HepG2 (cell line): Measurements from ENCODE around the gene KIF3A. TPM values are rescaled to one million over a fixed set of nuclear protein-coding genes. Genes with fewer than 3 reads are reported as not detected.

Experiments
- FOXA3 ChIP-seq: IDR thresholded peaks from 2 replicates; pipeline ENCODE4 v1.6.1; 2016; ENCODE audit warnings: missing genetic modification reagents, missing compliant biosample characterization
- MLXIP ChIP-seq: sonication (generic); formaldehyde crosslinking; IDR thresholded peaks from 2 replicates; pipeline ENCODE4 v1.9.0; 2021; ENCODE audit warnings: missing genetic modification reagents, borderline replicate concordance
- POGK ChIP-seq: sonication (generic); formaldehyde crosslinking; conservative IDR thresholded peaks from 2 replicates; pipeline ENCODE4 v1.8.0; 2022; ENCODE audit warnings: mild to moderate bottlenecking, moderate library complexity, missing genetic modification reagents
- RFXANK ChIP-seq: IDR thresholded peaks from 2 replicates; pipeline ENCODE4 v1.6.1; 2016
- SPEN ChIP-seq: sonication (generic); formaldehyde crosslinking; IDR thresholded peaks from 2 replicates; pipeline ENCODE4 v1.5.1; 2020; ENCODE audit warnings: low read depth, mild to moderate bottlenecking, missing genetic modification reagents
- ZEB1 ChIP-seq: IDR thresholded peaks from 2 replicates; pipeline ENCODE4 v1.6.1; 2012; ENCODE audit warnings: mild to moderate bottlenecking, low read depth, inconsistent platforms; ENCODE audit not compliant: insufficient replicate concordance
- ZFP41 ChIP-seq: sonication (generic); formaldehyde crosslinking; IDR thresholded peaks from 2 replicates; pipeline ENCODE4 v1.4.0; 2020; ENCODE audit warnings: mild to moderate bottlenecking, missing genetic modification reagents, borderline replicate concordance
- ZFP82 ChIP-seq: sonication (generic); formaldehyde crosslinking; IDR thresholded peaks from 2 replicates; pipeline ENCODE4 v1.5.1; 2020; ENCODE audit warnings: mild to moderate bottlenecking, missing genetic modification reagents, borderline replicate concordance
- ZFY ChIP-seq: sonication (generic); formaldehyde crosslinking; IDR thresholded peaks from 2 replicates; pipeline ENCODE4 v1.4.0; 2020; ENCODE audit warnings: missing genetic modification reagents
- ZNF550 ChIP-seq: sonication (generic); formaldehyde crosslinking; IDR thresholded peaks from 2 replicates; pipeline ENCODE4 v1.4.0; 2020; ENCODE audit warnings: mild to moderate bottlenecking, missing genetic modification reagents, borderline replicate concordance
- ZNF800 ChIP-seq: sonication (generic); formaldehyde crosslinking; IDR thresholded peaks from 2 replicates; pipeline ENCODE4 v1.4.0; 2020; ENCODE audit warnings: missing genetic modification reagents
- ZNF841 ChIP-seq: sonication (generic); formaldehyde crosslinking; IDR thresholded peaks from 2 replicates; pipeline ENCODE4 v1.8.1; 2023; ENCODE audit warnings: missing genetic modification reagents, borderline replicate concordance
- polyA plus RNA-seq, 8 experiments: library from polyadenylated mRNA; depleted of rRNA in 3 of 8; stranded (reverse) in 7 of 8; unstranded in 1 of 8; fragments of >200 nt; fragmentation: Illumina TruSeq in 4 of 8; extraction: Trizol in 4 of 8; gene quantifications; 2 replicates each; pipeline versions ENCODE4 v1.2.1 to v1.2.3, GENCODE V29; 2011 to 2016; ENCODE audit warnings: low read depth in 4 of 8, missing spikeins in 1 of 8, mixed read lengths in 1 of 8; ENCODE audit not compliant: insufficient read depth in 1 of 8
- total RNA-seq, 5 experiments: library from RNA; depleted of rRNA; stranded (reverse); fragments of >200 nt; fragmentation: Illumina TruSeq; extraction: Trizol; gene quantifications; 2 replicates each; pipeline ENCODE4 v1.2.3, GENCODE V29; 2016; ENCODE audit warnings: low read depth in 1 of 5

KIF3A gene
- total and polyA plus RNA-seq, 2 of the 13 experiments (the other 11 are each of a cell fraction or from before 2014, with no cell fraction given): 2.3 to 8.4 TPM

- no peak for TF ChIP-seq ZFP41 (CRISPR knock-in tag)
- 0 out of 2 replicates have a peak, but pooled peaks have one; percentile 29 for TF ChIP-seq SPEN (CRISPR knock-in tag)
- TF ChIP-seq MLXIP (CRISPR knock-in tag): no peak
- TF ChIP-seq RFXANK (CRISPR knock-in tag): no peak
- TF ChIP-seq ZEB1: no peak
- no peak for TF ChIP-seq ZNF550 (CRISPR knock-in tag)
- TF ChIP-seq FOXA3: no peak
- no peak for TF ChIP-seq ZNF800 (CRISPR knock-in tag)
- TF ChIP-seq ZFY: no peak
- TF ChIP-seq ZNF841 (CRISPR knock-in tag): no peak
- TF ChIP-seq POGK (CRISPR knock-in tag): no peak
- no peak for TF ChIP-seq ZFP82
Observed at GRCh38 chr5:132661231-132662003, 75.9 kb downstream of the KIF3A start (continued).
